B cell (primary cell): ENCODE results near the gene SIPA1L2. TPM values are rescaled to one million over a fixed set of nuclear protein-coding genes. Genes with fewer than 3 reads are reported as not detected.

Experiments
- ATAC-seq: fragments of 200-7000 bp; cut with Tn5 transposase; one replicate; pipeline ENCODE4 v1.10.0; 2021; ENCODE audit warnings: low read depth, mild to moderate bottlenecking, moderate number of reproducible peaks, moderate library complexity
- CTCF ChIA-PET: fragments of 350-600 bp; sonication (Branson Sonifier 250); formaldehyde crosslinking; loops from one replicate; lab custom pipeline; 2021; ENCODE audit warnings: antibody characterized with exemption, inconsistent platforms; lab: Charles Lee
- POLR2A ChIA-PET: fragments of 350-600 bp; sonication (Branson Sonifier 250); formaldehyde crosslinking; loops from one replicate; lab custom pipeline; 2021; ENCODE audit warnings: antibody characterized with exemption; lab: Charles Lee
- DNase-seq: peaks from one replicate; pipeline ENCODE4 v3.0.0; 2013
- H2AFZ ChIP-seq: 2 replicates; pipeline ENCODE4 v1.6.1; 2012; ENCODE audit warnings: mild to moderate bottlenecking, low read depth, low read length; ENCODE audit not compliant: insufficient read depth, poor library complexity, severe bottlenecking
- H3K27ac ChIP-seq, 2 donors: 1 replicate in 1 of 2; 2 replicates in 1 of 2; pipeline ENCODE4 v1.5.1; 2012 to 2013; ENCODE audit warnings: low read length in 2 of 2, mild to moderate bottlenecking in 2 of 2, moderate library complexity in 1 of 2
- H3K27me3 ChIP-seq, 4 experiments: fragments of 200-600 bp in 1 of 4; sonication (generic) in 1 of 4; replicated peaks in 1 of 4; 1 replicate in 2 of 4; 2 replicates in 2 of 4; pipeline versions ENCODE4 v1.6.1 to v1.7.0; 2013 to 2016; ENCODE audit warnings: low read length in 3 of 4, mild to moderate bottlenecking in 2 of 4, mixed read lengths in 1 of 4, moderate library complexity in 1 of 4; ENCODE audit not compliant: insufficient read depth in 4 of 4, control insufficient read depth in 3 of 4; ENCODE audit errors: control extremely low read depth in 1 of 4
- H3K36me3 ChIP-seq, 2 experiments: replicated peaks in 1 of 2; 1 replicate in 1 of 2; 2 replicates in 1 of 2; pipeline versions ENCODE4 v1.6.1 to v1.7.1; 2013; ENCODE audit warnings: low read length in 1 of 2; ENCODE audit not compliant: insufficient read depth in 2 of 2, control insufficient read depth in 1 of 2; ENCODE audit errors: control extremely low read depth in 1 of 2, extremely low read depth in 1 of 2
- H3K4me1 ChIP-seq, 2 donors: fragments of 200-600 bp in 1 of 2; sonication (generic) in 1 of 2; 1 replicate in 1 of 2; 2 replicates in 1 of 2; pipeline versions ENCODE4 v1.5.1 to v1.6.1; 2013 to 2017; ENCODE audit warnings: low read length in 2 of 2; ENCODE audit not compliant: control insufficient read depth in 2 of 2, insufficient read depth in 2 of 2
- H3K4me2 ChIP-seq: replicated peaks from 2 replicates; pipeline ENCODE3; 2012; ENCODE audit warnings: mild to moderate bottlenecking, low read depth, low read length; ENCODE audit not compliant: poor library complexity, severe bottlenecking
- H3K4me3 ChIP-seq, 5 experiments: fragments of 200-600 bp in 1 of 5; sonication (generic) in 1 of 5; 1 replicate in 3 of 5; 2 replicates in 2 of 5; pipeline versions ENCODE4 v1.5.1 to v1.7.0; 2011 to 2016; ENCODE audit warnings: low read length in 4 of 5, mild to moderate bottlenecking in 4 of 5, low read depth in 2 of 5, control low read depth in 1 of 5, moderate library complexity in 1 of 5; ENCODE audit not compliant: insufficient read depth in 1 of 5; ENCODE audit errors: control extremely low read depth in 1 of 5, extremely low read depth in 1 of 5
- H3K79me2 ChIP-seq: fragments of 200-600 bp; sonication (generic); one replicate; pipeline ENCODE4 v1.6.0; 2016; ENCODE audit warnings: low read length; ENCODE audit not compliant: control insufficient read depth, insufficient read depth
- H3K9ac ChIP-seq: fragments of 200-600 bp; sonication (generic); 2 replicates; pipeline ENCODE4 v1.6.1; 2017; ENCODE audit warnings: mild to moderate bottlenecking, low read length, moderate library complexity
- H3K9me3 ChIP-seq, 3 donors: one replicate each; pipeline versions ENCODE4 v1.6.1 to v1.7.1; 2013; ENCODE audit warnings: low read length in 2 of 3; ENCODE audit not compliant: control insufficient read depth in 2 of 3, insufficient read depth in 1 of 3; ENCODE audit errors: control extremely low read depth in 1 of 3
- H4K20me1 ChIP-seq: 2 replicates; pipeline ENCODE4 v1.6.0; 2012; ENCODE audit warnings: mild to moderate bottlenecking, low read length; ENCODE audit not compliant: insufficient read depth, control insufficient read depth, poor library complexity, severe bottlenecking
- H3K27ac Mint-ChIP-seq: one replicate; pipeline ENCODE4 v1.8.0; 2021; ENCODE audit warnings: mixed read lengths
- H3K27me3 Mint-ChIP-seq: one replicate; pipeline ENCODE4 v1.8.0; 2021; ENCODE audit warnings: mixed read lengths
- H3K4me1 Mint-ChIP-seq: one replicate; pipeline ENCODE4 v1.8.0; 2021; ENCODE audit warnings: mixed read lengths
- H3K4me3 Mint-ChIP-seq: one replicate; pipeline ENCODE4 v1.8.0; 2021; ENCODE audit warnings: mixed read lengths
- H3K9me3 Mint-ChIP-seq: one replicate; pipeline ENCODE4 v1.8.0; 2022; ENCODE audit warnings: mixed read lengths; ENCODE audit not compliant: insufficient read depth
- EZH2 ChIP-seq: IDR thresholded peaks from 2 replicates; pipeline ENCODE4 v1.6.1; 2012; ENCODE audit warnings: borderline replicate concordance, low read depth, mild to moderate bottlenecking, moderate library complexity, low read length; ENCODE audit not compliant: insufficient read depth, poor library complexity, severe bottlenecking
- WGBS: methylation state at CpG from one replicate; pipeline ENCODE4 v1.1.5; 2013; ENCODE audit warnings: missing lambda C conversion rate; ENCODE audit not compliant: insufficient coverage; 5-methylcytosine and 5-hydroxymethylcytosine counted together
- intact Hi-C: fragments of 100-400 bp; cut with micrococcal nuclease; formaldehyde crosslinking; loops from one replicate; pipeline ENCODE4 v1.10.0; 2022
- polyA plus RNA-seq: library from polyadenylated mRNA; depleted of rRNA; stranded (reverse); fragments of >200 nt; gene quantifications from 2 replicates; pipeline ENCODE4 v1.2.3, GENCODE V29; 2012
- total RNA-seq, 2 donors: library from RNA; stranded (reverse); fragments of 120-200 nt in 1 of 2; gene quantifications; 1 replicate in 1 of 2; 2 replicates in 1 of 2; pipeline versions ENCODE4 v1.2.3 to v1.2.4, GENCODE V29; 2013 to 2022
- TF ChIP-seq, protein P1 (sequence below): fragments of 200-600 bp; IDR thresholded peaks from one replicate; pipeline ENCODE4 v1.8.0; 2022; ENCODE audit warnings: antibody characterized with exemption, mild to moderate bottlenecking

The SIPA1L2 gene
- total and polyA plus RNA-seq, 2 donors (not counting 1 experiment from before 2014, with no cell fraction given), result 0.07 TPM

DNA sequence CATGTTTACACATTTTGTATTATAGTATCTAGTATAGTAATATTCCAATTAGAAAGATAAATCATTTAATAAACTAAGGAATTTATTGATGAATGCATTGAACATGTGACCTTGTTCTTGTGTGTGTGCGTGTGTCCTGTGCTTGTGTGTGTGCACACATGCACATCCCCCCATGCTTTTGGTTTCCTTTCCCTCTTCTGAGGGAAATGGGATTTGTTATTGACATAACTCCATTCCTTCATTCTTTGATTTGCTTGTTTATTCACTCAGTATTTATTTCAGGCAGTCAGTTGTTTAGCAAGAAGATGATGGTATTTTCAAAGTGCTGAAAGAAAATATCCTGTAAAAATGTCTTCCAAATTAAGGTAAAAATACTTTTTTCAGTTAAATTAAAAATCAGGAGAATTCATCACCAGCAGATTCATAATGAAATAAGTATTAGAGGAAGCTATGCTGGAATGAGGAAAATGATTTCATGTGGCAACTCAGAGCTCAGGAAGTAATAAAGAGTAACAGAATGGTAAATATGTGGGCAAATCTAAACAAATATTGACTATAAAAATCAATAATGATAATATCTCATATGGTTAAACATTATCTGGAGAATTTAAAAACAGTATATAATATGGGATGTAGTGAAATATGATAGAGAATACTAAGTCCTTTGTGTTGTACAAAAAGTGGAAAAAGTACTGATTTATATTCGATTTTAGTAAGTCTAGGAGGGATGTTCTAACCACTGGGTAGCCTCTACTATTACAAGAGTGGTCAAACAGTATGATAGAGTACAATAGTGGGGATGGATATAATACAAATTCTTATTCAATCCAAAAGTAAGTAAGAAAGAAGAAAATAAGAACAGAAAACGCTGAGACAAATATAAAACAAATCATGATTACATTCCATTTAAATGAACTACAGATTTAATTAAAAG, 35.2 kb upstream of the SIPA1L2 start:
- Histone ChIP-seq H3K79me2 (no peaks in the 10 kb centered on the region), H2AFZ (no peak overlapping the region), H3K36me3 (no peaks in the 10 kb centered on the region), H3K27me3 (no peaks in the 10 kb centered on the region), H3K9me3 (no peaks in the 10 kb centered on the region), H3K27ac (no peak overlapping the region), H4K20me1 (no peaks in the 10 kb centered on the region), H3K4me3 (no peak overlapping the region), H3K4me1 (no peaks in the 10 kb centered on the region), H3K4me2 (no peak overlapping the region), H3K9ac (no peak overlapping the region)
- CTCF ChIA-PET, result no interaction called here
- Mint-ChIP-seq H3K9me3 (no peaks in the 10 kb centered on the region), H3K4me3 (no peak overlapping the region), H3K27ac (no peak overlapping the region), H3K4me1 (peaks cover 8% of the 10 kb centered on the region), H3K27me3 (peaks cover 3% of the 10 kb centered on the region)
- TF ChIP-seq, protein P1, sequence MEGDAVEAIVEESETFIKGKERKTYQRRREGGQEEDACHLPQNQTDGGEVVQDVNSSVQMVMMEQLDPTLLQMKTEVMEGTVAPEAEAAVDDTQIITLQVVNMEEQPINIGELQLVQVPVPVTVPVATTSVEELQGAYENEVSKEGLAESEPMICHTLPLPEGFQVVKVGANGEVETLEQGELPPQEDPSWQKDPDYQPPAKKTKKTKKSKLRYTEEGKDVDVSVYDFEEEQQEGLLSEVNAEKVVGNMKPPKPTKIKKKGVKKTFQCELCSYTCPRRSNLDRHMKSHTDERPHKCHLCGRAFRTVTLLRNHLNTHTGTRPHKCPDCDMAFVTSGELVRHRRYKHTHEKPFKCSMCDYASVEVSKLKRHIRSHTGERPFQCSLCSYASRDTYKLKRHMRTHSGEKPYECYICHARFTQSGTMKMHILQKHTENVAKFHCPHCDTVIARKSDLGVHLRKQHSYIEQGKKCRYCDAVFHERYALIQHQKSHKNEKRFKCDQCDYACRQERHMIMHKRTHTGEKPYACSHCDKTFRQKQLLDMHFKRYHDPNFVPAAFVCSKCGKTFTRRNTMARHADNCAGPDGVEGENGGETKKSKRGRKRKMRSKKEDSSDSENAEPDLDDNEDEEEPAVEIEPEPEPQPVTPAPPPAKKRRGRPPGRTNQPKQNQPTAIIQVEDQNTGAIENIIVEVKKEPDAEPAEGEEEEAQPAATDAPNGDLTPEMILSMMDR, result no peak
- no peak for TF ChIP-seq EZH2
- no CpG with 5 or more reads among the region's 3 CpGs for WGBS
- POLR2A ChIA-PET, result no interaction called here
- ATAC-seq (no peak), DNase-seq (no peak)
- intact Hi-C loops, result no loop called here

DNA sequence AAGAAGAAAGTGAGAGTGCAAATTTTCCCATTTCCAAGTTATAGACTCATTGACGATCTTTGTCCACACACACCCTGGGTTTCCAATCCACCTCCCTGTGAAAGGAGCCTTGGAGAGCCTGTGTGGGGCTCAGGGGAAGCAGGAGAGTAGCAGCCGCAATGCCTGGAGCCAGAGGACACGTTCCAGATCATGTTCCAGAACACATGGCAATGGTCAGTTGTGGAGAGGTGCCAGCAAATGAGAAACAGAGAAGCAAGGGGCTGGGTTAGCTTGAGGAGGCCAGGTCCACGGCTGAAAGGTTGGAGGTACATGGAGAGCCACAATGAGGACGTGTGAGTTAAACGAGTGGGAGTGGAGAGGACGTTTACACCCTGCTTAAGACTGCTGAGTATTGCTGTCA, 33.0 kb upstream of the SIPA1L2 start:
- H3K36me3 ChIP-seq, result no peaks in the 10 kb centered on the region
- intact Hi-C loops, result no loop called here
- no peaks in the 10 kb centered on the region for H4K20me1 ChIP-seq
- no peak overlapping the region for H3K4me2 ChIP-seq
- H2AFZ ChIP-seq, result no peak overlapping the region
- no peak overlapping the region for H3K27ac ChIP-seq
- H3K27ac Mint-ChIP-seq, result no peak overlapping the region
- TF ChIP-seq, protein P1, result no peak
- TF ChIP-seq EZH2, result no peak
- peaks cover 10% of the 10 kb centered on the region for H3K27me3 Mint-ChIP-seq
- H3K4me3 ChIP-seq, result no peak overlapping the region
- H3K9me3 Mint-ChIP-seq, result no peaks in the 10 kb centered on the region
- no peaks in the 10 kb centered on the region for H3K79me2 ChIP-seq
- no peak overlapping the region for H3K4me3 Mint-ChIP-seq
- no peaks in the 10 kb centered on the region for H3K9me3 ChIP-seq
- WGBS, result 90% methylated on average over 6 of the region's 7 CpGs
- CTCF ChIA-PET, result no interaction called here
- ATAC-seq (no peak), DNase-seq (no peak)
- peaks cover 8% of the 10 kb centered on the region for H3K4me1 Mint-ChIP-seq
- H3K4me1 ChIP-seq, result no peaks in the 10 kb centered on the region
- POLR2A ChIA-PET, result no interaction called here
- H3K9ac ChIP-seq, result no peak overlapping the region
- no peaks in the 10 kb centered on the region for H3K27me3 ChIP-seq
